Measurements from ENCODE around the gene FA2H. TPM values are rescaled to one million over a fixed set of nuclear protein-coding genes. Genes with fewer than 3 reads are reported as not detected.
A peak's percentile ranks its signal among the peaks of the same experiment; 100 is the strongest.
"Not testable (repeated sequence)": the region's sequence is repeated elsewhere in the genome, so short reads cannot be mapped to it uniquely, and the experiment has no call there.

Gene FA2H, protein sequence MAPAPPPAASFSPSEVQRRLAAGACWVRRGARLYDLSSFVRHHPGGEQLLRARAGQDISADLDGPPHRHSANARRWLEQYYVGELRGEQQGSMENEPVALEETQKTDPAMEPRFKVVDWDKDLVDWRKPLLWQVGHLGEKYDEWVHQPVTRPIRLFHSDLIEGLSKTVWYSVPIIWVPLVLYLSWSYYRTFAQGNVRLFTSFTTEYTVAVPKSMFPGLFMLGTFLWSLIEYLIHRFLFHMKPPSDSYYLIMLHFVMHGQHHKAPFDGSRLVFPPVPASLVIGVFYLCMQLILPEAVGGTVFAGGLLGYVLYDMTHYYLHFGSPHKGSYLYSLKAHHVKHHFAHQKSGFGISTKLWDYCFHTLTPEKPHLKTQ
- total RNA-seq: not detected

DNA sequence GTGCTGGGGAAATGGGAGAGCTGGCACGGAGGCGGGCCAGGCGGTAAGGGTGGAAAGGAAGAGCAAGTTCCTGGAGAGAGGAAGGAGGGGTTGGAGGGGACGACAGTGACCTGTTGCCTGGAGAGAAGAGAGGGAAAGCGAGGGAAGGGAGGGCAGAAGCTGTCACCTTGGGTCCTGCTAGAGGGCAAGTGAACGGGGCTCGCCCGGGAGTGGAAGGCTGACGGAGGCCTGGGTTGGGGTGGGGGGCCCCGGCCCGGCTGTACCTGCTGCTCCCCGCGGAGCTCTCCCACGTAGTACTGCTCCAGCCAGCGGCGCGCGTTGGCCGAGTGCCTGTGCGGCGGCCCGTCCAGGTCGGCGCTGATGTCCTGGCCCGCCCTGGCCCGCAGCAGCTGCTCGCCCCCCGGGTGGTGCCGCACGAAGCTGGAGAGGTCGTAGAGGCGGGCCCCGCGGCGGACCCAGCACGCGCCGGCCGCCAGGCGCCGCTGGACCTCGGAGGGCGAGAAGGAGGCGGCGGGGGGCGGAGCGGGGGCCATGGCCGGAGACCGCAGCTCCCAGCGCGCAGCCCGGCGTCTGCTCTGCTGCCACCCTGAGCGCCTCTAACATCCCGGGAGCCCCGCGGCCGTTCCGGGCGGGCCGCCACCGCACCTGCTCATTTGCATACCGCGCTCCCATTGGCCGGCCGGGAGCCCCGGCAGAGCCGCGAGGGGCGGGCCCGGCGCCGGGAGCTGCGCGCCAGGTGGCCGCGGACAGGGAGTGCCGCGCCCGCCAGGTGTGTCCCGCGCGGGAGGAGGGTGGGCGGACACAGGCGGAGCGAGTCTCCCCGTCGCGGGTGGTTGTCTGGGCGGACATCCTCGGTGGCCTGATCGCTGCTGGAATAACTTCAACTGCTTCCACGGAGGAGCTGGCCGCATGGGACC, at the start of gene FA2H:
TSS of gene FA2H (minus strand) at position 598 of the 917 bp plus-strand sequence. CDS start at position 533, 65 bp downstream.
- H3K27ac ChIP-seq: no peak within 1 kb of the TSS
- DNase-seq (ENCODE audit: low spot score in 2 of 2): peak in 1 of 2 donors; percentile 64
- H3K4me3 ChIP-seq: peak within 1 kb of the TSS; percentile 45 to 63
- H3K27me3 ChIP-seq: peaks cover 11% of the 10 kb centered on the region
- H3K9me3 ChIP-seq: no peaks in the 10 kb centered on the region
- TF ChIP-seq, protein P1, sequence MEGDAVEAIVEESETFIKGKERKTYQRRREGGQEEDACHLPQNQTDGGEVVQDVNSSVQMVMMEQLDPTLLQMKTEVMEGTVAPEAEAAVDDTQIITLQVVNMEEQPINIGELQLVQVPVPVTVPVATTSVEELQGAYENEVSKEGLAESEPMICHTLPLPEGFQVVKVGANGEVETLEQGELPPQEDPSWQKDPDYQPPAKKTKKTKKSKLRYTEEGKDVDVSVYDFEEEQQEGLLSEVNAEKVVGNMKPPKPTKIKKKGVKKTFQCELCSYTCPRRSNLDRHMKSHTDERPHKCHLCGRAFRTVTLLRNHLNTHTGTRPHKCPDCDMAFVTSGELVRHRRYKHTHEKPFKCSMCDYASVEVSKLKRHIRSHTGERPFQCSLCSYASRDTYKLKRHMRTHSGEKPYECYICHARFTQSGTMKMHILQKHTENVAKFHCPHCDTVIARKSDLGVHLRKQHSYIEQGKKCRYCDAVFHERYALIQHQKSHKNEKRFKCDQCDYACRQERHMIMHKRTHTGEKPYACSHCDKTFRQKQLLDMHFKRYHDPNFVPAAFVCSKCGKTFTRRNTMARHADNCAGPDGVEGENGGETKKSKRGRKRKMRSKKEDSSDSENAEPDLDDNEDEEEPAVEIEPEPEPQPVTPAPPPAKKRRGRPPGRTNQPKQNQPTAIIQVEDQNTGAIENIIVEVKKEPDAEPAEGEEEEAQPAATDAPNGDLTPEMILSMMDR (IDR thresholded peaks at IDR 0.05): peak in 1 of 3 experiments; percentile 6
- no peaks in the 10 kb centered on the region for H3K36me3 ChIP-seq
- peaks cover 6 to 9% of the 10 kb centered on the region in 2 donors for H3K4me1 ChIP-seq
- intact Hi-C loops (cut with DNase I): no loop called here

DNA sequence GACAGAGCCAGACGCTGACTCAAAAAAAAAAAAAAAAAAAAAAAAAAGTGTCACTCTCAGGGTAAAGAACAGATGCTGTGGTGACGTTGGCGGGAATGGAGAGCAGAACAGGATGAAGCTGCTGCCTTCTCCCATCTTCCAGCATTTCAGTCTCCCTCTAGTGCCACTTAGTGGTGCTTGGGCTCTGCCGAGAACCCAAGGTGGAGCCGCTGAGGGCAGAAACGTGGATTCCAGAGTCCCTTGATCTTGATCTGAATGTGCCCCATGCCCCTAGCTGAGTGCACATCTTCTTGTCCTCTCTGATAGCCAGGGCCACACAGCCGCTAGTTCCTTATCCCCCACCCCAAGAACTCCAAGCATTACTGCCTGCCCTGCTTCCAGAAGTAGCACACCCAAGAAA, 43.2 kb upstream of the FA2H start:
- Histone ChIP-seq H3K4me1 (no peaks in the 10 kb centered on the region), H3K36me3 (no peaks in the 10 kb centered on the region), H3K9me3 (no peaks in the 10 kb centered on the region), H3K27ac (no peak overlapping the region), H3K27me3 (no peaks in the 10 kb centered on the region), H3K4me3 (no peak overlapping the region)
- TF ChIP-seq, protein P1 (IDR thresholded peaks at IDR 0.05): no peak
- intact Hi-C loops (cut with DNase I): no loop called here
- DNase-seq (ENCODE audit: low spot score in 2 of 2): no peak

GRCh38 chr16:74813109-74813641, 38.6 kb upstream of the FA2H start:
- Histone ChIP-seq H3K36me3 (no peaks in the 10 kb centered on the region), H3K27me3 (no peaks in the 10 kb centered on the region), H3K4me3 (no peak overlapping the region), H3K4me1 (no peaks in the 10 kb centered on the region), H3K9me3 (no peaks in the 10 kb centered on the region), H3K27ac (no peak overlapping the region)
- DNase-seq (ENCODE audit: low spot score in 2 of 2): peak in 1 of 2 donors; percentile 74
- intact Hi-C loops (cut with DNase I): no loop called here
- TF ChIP-seq, protein P1 (IDR thresholded peaks at IDR 0.05): peak; percentile 63 to 82 (median 75)

GRCh38 chr16:74811911-74812310, 37.3 kb upstream of the FA2H start:
- Histone ChIP-seq H3K27me3 (no peaks in the 10 kb centered on the region), H3K36me3 (no peaks in the 10 kb centered on the region), H3K9me3 (no peaks in the 10 kb centered on the region), H3K27ac (no peak overlapping the region), H3K4me3 (no peak overlapping the region), H3K4me1 (no peaks in the 10 kb centered on the region)
- TF ChIP-seq, protein P1 (IDR thresholded peaks at IDR 0.05): no peak
- no peak for DNase-seq (ENCODE audit: low spot score in 2 of 2)
- intact Hi-C loops (cut with DNase I): no loop called here

- intact Hi-C loops (cut with DNase I); H3K27me3 ChIP-seq; H3K36me3 ChIP-seq; H3K4me1 ChIP-seq; H3K4me3 ChIP-seq; DNase-seq (ENCODE audit: low spot score in 2 of 2); H3K9me3 ChIP-seq; H3K27ac ChIP-seq: not testable (repeated sequence)
Observed at GRCh38 chr16:74811216-74811615, 36.6 kb upstream of the FA2H start.
